Measurements from ENCODE around the gene BACH1. TPM values are rescaled to one million over a fixed set of nuclear protein-coding genes. Genes with fewer than 3 reads are reported as not detected.

BACH1 gene
- total and polyA plus RNA-seq, 2 of the 8 experiments (the other 6 are each of a cell fraction or from before 2014, with no cell fraction given), result 6.9 to 50.7 TPM

DNA sequence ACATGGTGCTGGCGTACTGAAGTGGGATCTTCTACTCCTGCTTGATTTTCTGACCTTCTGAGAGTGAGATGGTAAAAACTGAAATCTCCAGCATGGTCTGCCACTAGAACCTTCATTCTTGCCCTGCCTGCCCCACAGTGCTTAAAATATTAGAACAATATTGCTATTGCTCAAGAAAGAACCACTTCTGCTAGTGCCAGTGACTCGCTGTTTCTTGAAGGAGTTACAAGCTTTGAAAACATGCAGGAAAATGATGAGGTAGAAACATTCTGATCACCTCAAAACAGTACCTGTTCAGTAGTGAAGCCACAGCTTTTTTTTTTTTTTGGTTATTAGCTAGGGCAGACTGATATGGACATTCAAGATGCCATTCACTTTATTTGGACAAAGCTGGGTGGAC is 95.3 kb downstream of the BACH1 start (continued):
- TF ChIP-seq KDM1A (IDR thresholded peaks at IDR 0.05; ENCODE audit: borderline replicate concordance, low read length) (no peak), JUN (IDR thresholded peaks at IDR 0.05; ENCODE audit: low read depth, low read length) (no peak), BACH1 (IDR thresholded peaks at IDR 0.05; ENCODE audit: low read length) (no peak), TEAD4 (IDR thresholded peaks at IDR 0.05; ENCODE audit: low read depth, low read length) (no peak), GTF2F1 (IDR thresholded peaks at IDR 0.05; ENCODE audit: borderline replicate concordance, low read depth, low read length) (no peak)

Other genes starting within 250 kb of the BACH1 start
- 314 and 319 TPM in 2 replicates for gene CCT8, start 225.3 kb upstream of the BACH1 start, total RNA-seq (2021; fragmentation: NEBNext Ultra II Directional; extraction: Animal tissue kit (Norgen Biotek cat#: 25700))
- 90.5 and 151 TPM in 2 replicates for gene CCT8, start 225.3 kb upstream of the BACH1 start, polyA plus RNA-seq (2011; rRNA removed)
- not detected in 2 replicates for gene MAP3K7CL, start 168.3 kb upstream of the BACH1 start, total RNA-seq (2021; fragmentation: NEBNext Ultra II Directional; extraction: Animal tissue kit (Norgen Biotek cat#: 25700))
- 0.08 TPM in 1 of 2 replicates, not detected in the other for gene MAP3K7CL, start 168.3 kb upstream of the BACH1 start, polyA plus RNA-seq (2011; rRNA removed)

Measured in H1 (cell line).